Pulmonary artery endothelial cell (primary cell): ENCODE measurements around the gene TGFBR3. TPM values are rescaled to one million over a fixed set of nuclear protein-coding genes. Genes with fewer than 3 reads are reported as not detected.

Source experiments
- DNase-seq: peaks from one replicate; pipeline ENCODE4 v3.0.0-alpha.2; 2011; ENCODE audit warnings: low read depth, low spot score
- total RNA-seq: library from RNA; depleted of rRNA; stranded (reverse); fragments of >200 nt; gene quantifications from 2 replicates; pipeline ENCODE4 v1.2.3, GENCODE V29; 2014

Gene TGFBR3
- total RNA-seq, 1 donor from 2014 or later = 12.5 TPM

DNA sequence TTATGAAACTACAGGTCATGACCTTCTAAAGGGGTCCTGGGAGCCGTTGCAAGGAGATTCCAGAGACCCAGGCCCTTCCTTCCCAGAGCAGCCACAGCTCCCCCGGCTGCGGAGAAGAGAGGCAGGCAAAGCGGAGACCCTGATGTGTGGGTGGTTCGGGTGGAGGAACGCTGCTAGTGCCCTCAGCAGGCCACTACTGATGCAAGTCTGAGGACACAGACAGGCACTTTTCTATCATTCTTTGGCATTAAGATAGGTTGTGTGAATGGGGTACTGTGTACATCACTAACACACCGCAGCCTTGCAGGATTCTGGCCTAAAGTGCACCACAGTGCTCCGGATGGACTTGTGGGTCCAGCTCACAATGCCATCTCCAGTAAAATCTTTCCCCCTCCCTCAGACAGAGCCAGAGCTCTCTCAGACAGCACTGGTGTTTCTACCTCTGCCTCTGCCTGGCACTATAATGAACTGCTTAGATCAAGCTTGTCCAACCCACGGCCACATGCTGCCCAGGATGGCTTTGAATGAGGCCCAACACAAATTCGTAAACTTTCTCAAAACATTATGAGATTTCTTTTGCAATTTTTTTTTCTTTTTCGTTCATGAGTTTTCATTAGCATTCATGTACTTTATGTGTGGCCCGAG lies 121.4 kb downstream of the TGFBR3 start:
- DNase-seq = no peak

DNA sequence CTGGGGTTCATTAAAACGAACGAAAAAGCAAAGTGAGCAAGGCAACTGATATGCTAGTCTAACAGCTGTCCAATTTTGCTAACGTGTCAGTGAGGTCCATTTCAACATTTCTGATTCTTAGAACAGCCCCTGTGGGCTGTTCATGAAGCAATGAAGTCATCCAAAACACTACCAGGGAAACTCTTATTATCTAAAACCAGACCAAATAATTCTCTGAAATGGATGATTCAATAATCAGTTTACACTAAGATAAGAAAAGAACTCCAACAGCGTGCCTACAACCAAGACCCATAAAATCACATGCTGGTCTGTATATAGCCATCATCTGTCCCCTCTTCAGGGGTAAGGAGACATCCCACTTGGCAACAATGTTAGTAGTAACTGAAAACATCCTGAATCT lies 122.7 kb downstream of the TGFBR3 start:
- no peak for DNase-seq

DNA sequence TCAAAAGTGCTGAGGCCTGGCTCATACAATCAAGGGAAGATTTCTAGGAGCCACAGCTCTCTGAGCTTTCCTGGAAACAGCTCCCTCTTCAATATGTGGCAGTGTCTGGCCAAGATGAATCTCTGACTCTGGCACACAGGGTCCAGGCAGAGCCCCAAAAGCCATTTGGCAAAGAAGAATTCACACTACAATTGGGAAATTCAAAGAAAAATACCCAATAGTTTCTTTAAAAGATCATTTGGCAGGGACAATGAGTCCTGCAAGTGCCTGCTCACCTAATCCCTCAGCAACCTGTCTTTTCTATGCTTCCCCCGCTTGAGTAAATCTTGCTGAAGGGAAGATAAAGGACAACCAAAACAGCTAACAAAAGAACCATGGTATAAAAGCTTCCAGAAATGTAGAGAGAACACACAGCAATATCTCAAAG lies 124.6 kb downstream of the TGFBR3 start:
- no peak for DNase-seq

DNA sequence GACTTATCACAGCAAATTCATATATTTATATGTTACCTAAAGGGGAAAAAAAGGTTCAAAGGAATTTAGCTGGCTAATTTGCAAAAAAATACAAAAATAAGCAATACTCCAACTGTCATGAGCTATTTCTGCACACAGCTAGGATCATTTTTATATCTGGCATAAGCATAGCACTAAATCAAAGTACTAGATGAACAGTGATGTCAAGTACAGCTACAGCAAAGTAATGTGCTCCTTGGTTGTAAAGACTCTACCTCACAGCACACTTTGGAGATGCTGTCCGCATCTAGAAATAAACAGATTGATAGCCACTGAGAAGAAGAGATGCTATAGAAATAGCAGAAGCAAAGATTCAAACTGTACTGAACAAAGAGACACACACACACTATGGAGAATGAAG lies 125.4 kb downstream of the TGFBR3 start:
- DNase-seq = no peak

DNA sequence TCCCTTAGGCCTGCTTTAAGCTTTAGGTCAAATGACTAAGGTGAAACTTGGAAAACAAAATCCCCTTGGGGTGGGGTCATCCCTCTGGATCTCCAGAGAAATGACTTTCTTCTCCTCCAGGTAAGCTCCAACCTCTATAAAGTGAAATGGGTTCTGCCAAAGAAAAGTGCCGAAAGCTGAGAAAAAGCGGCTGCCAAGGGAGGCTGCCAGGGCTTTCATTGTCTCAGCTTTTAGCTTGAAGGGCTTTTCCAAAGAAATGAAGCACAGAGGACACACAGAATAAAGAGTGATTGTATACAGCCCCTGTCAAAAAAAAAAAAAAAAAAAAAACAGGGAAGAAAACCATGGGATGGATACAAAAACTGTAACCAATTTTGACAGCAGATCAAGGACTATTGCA lies 126.9 kb downstream of the TGFBR3 start:
- DNase-seq = no peak

DNA sequence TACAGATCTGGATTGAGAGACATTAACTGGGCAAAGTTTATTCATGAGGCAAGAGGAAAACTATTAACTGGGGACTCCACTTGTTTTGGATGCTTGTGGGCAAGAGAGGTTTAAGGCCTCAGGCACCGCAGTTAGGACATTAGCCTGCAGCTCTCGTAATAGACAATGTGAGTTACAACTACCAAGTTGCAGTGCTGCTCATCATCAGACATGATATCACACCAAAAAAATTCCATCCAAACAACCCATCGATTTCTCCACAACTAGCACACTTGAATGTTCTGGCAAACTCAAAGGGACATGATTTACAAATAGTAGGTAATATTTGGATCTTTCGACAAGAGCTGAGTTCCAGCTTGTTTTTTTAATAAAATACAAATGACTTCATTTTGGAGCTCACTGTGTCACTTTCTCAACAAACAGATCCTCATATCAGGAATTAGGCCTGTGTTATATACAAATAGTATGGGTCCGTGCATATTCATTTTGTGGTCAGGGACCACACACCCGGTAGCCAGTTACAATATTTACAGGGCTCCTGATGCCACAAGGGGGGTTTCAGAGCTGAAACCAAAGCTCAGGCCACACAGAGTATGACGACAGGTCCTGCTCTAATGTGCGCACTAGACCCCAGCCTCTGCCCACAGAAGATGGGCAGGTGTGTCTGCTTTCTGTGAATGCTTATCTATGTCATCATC lies 128.0 kb downstream of the TGFBR3 start:
- no peak for DNase-seq

DNA sequence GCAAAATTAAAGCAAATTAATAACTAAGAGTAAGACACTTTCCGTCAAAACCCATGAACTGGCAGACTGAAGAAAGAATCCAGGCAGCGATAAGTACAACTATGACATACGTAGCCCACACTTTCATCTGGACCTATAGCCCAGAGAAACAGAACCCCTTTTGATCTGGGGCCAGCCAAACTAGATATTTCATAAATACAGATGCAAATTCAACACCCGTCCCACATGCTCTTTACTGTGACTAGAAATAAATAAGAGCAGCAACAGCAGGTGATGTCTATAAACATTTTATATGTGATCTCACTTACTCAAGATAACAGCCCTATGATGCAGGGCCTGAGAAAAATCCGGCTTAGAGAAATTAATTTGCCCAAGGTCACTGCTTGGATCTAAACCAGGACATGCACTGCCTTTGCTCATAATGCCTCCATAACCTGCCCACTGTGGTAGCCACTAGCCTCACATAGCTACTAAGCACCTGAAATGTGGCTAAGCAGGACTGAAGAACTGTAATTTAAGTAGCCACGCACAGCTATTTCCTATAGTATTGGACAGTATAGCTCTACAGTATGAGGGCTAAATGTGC lies 130.2 kb downstream of the TGFBR3 start:
- DNase-seq = no peak

DNA sequence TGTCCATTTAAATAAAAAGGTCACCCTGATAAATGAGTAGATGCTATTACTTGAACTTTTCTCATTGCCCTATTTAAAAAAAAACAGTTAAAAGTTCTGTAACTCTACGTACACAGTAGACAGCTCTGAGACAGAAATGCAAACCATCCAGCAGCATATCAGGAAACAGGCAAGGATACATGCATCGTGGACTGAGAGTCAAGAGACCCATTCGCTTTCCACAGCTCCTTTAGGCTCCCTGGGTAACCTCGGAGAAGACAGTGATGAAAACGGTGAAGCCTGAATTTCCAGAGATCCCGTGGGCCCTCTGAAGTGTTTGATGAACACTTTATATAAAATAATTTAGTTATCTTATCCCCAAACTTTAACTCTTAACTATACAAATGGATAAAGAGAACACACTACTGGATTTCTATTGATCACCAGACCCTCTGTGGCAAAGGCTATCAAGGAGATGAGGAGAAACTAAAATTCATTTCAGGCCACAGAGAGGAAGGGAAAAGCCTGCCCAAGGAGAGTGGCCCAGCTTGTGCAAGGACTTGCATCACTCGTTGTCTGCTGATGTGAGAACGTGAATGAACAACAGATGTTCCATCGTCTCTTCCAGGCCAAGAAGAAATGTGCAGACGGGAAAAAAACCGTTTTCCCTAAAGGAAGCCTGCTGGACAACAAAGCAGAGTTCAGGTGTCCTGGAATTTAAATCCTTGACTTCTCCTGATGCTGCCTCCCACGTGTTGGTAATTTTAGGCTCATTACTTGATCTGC lies 131.0 kb downstream of the TGFBR3 start:
- DNase-seq = no peak

DNA sequence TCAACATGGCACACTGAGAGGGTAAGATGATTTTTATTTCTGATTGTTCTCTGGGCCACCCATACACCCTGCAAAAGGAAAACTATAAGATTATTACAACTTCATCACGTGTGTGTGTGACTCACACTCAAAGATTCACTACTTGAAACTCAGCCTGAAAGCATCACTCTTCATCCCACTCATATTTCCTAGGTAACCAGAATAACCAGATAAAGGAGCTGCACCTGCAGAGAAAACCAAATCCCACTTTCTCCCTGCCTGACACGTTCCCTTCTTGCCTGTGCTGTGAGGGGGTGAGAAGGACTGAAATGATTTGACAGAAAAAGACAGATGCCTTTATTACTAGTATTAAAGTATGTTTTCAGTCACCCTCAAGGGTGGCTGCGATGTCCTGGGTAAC lies 131.6 kb downstream of the TGFBR3 start:
- no peak for DNase-seq

DNA sequence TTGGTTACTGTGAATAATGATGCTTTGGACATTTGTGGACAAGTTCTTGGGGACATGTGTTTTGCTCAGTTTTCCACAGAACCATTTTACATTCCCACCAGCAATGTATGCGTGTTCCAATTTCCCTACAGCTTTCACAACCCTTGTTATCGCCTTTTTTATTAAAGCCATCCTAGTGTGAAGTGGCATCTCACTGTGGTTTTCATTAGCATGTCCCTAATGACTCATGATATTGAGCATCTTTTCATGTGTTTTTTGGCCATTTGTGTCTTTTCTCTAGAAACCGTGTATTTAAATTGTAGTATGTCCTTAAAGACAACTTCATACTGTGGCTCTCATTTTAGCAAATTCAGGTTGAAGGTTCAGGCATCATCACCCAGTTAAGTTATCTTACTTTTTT lies 132.1 kb downstream of the TGFBR3 start:
- DNase-seq = no peak

DNA sequence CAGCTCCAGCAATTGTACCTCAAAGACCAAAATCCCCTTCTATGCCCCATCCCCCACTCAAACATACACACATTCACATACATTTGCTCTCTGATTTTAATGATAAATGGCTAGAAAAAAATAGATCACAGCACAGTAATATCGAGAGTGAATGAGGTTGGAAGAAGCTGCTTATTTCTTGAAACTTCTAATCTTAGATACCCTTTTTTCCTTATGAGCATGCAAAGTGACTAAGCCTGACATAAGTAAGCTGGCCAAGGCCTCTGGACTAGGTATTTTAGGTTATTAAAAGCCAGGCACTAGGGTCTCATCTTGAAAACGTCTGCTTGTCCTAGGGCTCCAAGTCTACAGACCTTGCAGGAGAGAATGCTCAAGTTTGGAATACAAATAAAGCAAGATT lies 133.6 kb downstream of the TGFBR3 start:
- DNase-seq = no peak

DNA sequence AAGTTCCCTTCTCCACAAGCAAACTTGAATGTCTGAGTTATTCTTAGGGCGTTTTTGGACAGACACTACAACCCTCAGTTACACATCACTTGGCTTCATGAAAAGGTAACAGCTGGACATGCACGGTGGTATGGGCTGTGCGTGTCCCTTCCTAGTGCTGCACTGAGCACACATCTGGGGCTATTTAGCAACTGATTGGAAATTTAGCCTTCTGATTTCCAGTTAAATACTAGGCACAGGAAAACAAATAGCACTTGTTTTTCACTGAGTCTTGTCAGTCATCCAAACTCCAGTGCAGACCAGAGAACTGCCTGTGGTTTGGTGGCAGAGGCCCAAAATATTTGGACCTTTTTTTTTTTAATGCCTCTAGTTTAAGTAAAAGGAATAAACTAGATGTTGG lies 134.7 kb downstream of the TGFBR3 start:
- no peak for DNase-seq

DNA sequence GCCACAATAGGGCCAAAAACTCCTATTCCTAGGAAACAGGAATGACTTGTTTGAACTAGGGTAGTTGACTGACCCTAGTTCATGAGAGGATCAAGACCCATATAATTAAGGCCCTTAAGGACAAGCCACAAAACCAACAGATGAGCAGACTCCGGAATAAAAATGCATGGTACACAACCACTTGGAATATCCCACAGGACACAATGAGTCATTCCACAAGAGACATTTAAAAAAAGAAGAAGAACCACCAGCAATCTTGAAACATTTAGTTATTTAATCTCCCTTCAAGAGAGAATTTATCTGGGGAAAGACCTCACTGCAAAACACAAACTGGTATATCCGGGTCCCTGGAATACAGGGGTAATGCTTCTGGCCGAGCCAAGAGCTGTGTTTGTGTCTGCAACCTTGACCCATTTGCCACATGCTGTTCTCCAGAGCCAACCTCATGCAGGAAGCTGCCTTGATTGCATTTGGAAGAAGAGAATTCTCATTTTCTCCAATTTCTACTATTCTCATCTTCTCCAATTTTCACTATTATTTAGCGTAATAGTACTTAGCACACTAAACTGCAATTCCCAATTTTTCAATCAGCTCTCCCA lies 135.5 kb downstream of the TGFBR3 start:
- DNase-seq = no peak

DNA sequence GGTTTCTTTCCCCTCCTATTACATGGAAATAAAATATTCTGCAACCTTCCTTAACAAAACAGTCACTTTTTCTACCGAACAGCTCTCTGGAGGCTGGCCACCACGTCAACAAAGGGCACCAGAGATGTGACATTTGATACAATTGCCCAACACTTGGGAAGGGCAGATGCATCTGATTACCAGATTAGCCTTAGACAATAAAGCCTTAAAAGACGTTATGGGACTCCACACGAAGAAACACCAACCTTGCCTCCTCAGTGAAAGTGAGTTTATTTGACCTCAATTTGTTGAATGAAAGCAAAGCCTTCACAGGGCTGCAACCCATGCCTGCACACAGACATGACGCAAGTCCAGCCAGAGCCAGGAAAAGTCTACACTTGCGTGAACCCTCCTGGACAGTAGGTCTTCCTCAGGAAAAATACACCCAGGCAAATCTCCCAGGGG lies 136.1 kb downstream of the TGFBR3 start:
- no peak for DNase-seq

DNA sequence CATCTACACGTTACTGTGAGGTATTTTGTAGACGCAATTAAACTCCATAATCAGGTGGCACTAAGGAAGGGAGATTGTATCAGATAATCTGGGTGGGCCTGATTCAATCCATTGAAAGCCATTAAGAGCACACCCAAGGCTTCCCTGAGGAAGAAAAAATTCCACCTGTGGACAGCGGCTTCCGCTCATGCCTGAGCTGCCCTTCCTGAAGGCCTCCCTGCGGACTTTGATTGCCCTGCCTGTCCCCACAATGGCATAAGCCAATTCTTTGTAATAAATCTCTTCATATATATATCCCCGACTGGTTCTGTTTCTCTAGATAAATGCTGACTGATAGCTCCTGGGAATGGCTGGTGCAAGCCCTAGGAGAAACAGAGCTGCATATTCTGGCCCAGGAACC lies 138.3 kb downstream of the TGFBR3 start:
- DNase-seq = no peak

DNA sequence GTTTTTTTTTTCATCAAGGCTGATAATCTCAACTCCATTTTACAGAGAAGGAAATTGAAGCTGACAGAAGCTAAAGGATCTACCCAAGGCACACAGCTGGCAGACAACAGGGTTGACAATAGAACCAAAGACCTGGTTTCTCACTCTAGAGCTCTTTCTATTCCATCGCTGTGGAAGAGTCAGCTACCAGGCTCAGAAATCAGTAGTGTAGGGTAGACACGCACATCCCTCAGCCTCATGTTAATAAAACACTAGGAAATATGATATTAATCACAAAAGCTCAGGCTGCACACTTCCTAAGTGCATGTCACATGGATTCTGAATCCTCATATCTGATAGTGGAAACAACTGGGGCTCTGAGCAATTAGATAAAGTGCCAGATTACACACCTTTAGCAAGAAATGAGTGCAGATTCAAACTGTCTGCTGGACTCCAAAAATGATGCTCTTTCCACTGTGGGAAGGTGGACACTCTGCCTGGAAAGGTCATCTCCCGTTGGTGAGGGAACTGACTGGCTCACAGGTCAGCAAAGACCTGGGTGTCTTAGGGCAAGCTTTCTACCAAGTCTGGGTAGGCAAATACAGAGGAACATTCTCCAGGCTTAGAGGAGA lies 139.1 kb downstream of the TGFBR3 start:
- DNase-seq = no peak

DNA sequence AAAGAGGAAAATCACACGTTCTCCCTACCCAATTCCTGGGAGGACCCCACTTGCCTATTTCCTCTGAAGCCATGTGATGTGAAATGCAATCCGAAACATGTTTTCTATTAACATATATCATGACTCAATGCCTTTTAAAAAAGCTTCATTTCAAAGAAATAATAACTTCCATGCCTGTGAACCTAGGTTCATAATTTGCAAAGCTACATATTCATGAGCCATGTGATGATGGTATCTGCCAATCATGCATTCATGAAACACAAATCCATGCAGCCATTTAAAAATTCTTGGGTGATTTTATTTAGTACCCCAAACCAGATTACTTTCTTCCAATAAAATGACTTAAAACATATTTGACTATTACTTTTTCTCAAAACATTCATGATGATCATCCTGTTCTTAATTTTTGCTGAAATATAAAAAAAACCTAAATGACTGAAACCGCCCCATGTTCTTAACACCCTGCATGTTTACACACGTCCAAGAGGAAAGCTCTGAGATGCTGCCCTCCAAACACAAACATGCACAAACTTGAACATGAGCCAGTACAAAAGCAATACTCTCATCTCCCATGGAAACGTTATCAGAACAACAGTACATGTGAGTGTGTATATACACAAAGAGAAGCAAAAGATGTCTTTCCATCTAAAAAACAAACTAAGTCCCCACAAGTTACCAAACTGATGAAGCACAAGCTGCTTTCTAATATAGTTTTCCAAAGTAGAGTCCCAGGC lies 140.1 kb downstream of the TGFBR3 start:
- DNase-seq = no peak

DNA sequence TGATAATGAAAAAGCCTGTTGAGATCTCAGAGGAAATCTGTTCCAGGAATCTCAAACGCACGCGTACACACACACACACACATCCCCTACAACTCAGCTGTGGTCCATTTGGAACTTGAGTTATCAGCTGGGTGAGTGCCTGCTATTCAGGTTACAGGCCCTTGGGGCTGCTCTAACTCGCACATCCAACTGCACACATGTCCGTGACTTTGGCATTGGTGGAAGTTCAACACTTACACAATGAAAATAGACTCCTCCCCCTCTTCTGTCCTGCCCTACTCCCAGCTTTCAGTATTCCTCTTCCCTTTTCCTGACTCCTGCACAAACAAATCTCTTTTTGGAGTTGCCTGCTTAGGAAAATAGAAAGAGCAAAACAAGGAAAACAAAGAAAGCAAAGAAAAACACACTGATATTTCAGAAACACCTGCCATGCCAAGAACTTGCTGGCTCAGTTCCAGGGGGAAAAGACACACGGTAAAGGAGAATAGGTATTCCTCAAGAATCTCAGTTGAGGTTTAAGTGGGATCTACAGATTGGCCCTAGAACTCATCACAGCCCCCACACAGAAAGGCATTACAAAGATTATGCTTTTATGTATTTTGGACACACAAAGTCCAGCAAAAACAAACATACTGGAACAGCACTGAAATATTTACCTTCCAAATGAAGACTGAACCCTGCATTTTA lies 140.9 kb downstream of the TGFBR3 start:
- DNase-seq = peak; percentile 50

DNA sequence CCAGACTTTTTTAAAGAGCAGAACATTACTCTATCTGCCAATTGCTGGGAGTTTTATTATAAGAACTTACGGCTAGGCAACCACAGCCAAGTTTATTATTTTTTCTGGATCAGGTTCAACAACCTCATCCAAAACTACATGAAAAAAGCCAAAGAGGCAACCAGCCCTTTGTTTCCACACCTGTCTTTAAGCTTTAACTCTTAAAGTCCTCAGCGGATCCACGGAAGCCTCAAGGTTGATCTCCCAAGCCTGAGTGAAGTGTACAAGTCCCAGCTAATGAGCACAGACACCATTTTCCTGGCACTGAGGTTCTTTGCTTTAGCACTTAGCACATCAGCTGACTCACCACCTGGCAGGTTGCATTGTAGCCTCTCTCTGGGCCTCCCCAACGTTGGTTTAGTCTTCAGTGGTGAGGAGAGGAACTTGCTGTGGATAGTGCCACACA lies 143.1 kb downstream of the TGFBR3 start:
- DNase-seq = no peak

DNA sequence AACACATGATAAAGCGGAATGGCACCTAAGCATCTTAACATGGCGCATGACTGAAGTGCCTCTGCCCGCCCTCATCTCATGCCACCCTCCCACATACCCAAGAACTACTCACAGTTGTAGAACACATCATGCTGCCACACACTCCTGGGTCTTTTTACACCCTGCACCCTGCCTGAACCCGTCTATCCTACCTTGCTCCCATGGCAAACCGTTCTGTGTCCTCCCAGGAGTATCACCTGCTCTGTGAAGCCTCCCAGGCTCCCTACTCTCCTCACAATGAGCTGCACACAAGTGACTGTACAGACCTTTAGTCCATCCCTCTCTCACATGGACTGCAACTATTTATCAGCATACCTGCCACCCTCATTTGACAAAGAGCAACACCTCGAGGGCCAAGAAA lies 144.0 kb downstream of the TGFBR3 start:
- DNase-seq = no peak
